OCI-M2 (cell line): ENCODE data around the gene TAS2R40.
"Not testable (repeated sequence)": the region's sequence is repeated elsewhere in the genome, so short reads cannot be mapped to it uniquely, and the experiment has no call there.

ENCODE experiments used
- DNase-seq: peaks from one replicate; lab custom pipeline; 2025; ENCODE audit not compliant: unreplicated experiment; lab: John Stamatoyannopoulos, UW

TAS2R40 gene

DNA sequence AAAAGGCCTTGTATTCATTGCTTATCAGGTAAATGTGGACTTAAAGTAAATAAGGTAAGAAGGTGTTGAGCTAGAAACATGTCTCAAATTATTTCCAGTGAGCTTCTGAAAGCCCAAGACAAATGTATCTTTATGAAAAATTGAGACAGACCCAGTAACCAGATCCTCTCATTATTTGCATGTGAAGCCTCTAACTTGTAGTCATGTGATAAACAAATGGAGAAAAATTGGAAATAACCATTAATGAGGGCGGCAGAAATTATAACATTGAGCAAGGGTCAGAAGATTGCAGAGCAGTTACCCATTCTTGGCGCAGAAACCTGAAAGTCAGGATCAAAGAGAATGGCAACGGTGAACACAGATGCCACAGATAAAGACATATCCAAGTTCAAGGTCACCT is at the start of gene TAS2R40:
Gene TAS2R40, plus strand, starts transcription at position 301 of the 400 bp plus-strand sequence. Its CDS starts 42 bp downstream, at position 343.
- DNase-seq = no peak

DNA sequence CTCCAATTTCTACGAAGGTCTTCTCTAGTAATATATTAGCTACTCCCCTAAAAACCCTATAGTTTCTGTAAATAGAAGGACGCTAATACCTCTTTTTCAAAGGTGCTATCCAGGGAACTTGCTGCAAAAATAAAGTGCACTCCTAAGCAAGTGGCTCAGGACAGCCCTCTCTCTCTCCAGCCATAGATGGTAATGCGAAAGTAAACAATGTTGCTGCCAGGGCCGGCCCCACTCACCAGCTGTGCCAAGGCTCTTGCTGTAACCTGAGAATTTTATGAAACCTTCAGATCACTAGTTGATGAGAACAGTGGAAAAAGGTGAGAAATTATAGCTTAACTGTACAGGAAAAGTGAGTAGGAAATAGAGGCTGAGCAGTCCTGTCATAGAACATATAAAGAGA is 49.5 kb upstream of the TAS2R40 start:
- DNase-seq = no peak

- no peak for DNase-seq
Observed at GRCh38 chr7:143176128-143176527, 45.7 kb upstream of the TAS2R40 start.

DNA sequence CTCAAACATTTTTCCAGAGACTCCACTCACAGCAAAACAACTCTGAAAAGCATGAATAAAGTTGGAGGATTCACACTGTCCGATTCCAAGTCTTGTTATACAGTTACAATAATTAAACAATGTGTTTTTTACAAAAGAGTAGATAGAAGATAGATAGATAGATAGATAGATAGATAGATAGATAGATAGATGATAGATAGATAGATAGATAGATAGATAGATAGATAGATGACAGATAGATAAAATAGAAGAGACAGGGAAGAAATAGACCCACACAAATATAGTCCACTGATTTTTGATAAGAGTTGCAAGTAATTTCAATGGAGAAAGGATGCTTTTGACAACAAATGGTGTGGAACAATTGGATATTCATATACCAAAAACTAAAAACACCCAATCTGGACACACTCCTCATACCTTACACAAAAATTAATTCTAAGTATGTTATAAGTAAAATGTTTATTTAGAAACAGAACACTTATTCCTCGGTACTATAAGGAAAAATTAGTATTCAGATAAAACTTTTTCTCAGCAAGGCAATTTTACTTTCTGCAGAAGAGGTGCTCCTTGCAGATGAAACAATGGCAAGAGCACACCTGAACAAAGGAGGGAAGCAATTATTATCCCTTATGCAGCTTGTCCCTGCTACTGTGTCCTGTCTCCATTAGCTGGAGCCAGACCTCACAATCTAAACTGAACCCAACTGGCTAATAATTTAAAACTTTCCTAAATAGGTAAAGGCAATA is 44.3 kb upstream of the TAS2R40 start:
- DNase-seq = no peak

GRCh38 chr7:143180771-143181170 is 41.1 kb upstream of the TAS2R40 start:
- DNase-seq = not testable (repeated sequence)

DNA sequence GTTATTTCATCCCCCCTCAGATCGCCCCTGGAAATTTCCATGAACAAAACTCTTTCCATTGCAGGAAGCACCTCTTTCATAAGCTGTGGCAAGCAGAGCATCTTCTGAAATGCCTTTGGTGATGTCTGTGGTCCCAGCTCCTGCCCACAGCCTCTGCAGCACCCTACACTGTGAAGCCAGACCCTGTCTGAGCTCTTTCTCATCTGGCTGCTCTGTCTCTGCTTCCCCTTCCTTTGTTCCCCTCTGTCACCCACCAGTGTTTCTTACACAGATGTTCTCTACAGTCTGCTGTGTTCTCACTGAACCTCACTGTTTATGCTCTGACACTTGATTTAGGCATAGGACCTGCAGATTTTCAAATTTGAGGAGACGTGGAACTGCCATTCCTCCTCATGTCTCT is 40.5 kb upstream of the TAS2R40 start:
- no peak for DNase-seq

- no peak for DNase-seq
Observed at GRCh38 chr7:143183024-143183423, 38.8 kb upstream of the TAS2R40 start, which contains the start of gene TAS2R39. Gene TAS2R39 (plus strand): TSS chr7:143183419. CDS start chr7:143183419, 0 bp downstream.

DNA sequence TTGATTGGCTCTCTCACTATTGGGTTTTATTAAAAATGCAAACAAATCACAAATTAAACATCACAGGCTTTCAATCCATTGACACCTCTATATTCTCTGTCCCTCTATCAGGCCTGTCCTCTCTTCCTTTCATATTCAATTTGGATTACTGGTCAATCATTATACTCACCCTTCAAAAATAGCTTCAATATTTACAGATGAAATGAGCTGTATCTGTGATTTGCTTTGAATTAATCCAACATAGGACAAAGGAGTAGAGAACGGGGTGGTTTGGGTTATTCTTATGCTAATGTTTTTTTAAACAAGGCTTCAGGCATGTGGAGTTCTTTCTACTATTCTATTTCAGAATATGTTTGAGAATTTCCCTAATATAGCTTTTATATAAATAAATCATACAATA is 36.3 kb upstream of the TAS2R40 start:
- DNase-seq = no peak

GRCh38 chr7:143188994-143189393 is 32.8 kb upstream of the TAS2R40 start:
- DNase-seq = no peak

- DNase-seq = no peak
Observed at GRCh38 chr7:143193880-143194279, 28.0 kb upstream of the TAS2R40 start.

- no peak for DNase-seq
Observed at GRCh38 chr7:143199040-143199439, 22.8 kb upstream of the TAS2R40 start.

DNA sequence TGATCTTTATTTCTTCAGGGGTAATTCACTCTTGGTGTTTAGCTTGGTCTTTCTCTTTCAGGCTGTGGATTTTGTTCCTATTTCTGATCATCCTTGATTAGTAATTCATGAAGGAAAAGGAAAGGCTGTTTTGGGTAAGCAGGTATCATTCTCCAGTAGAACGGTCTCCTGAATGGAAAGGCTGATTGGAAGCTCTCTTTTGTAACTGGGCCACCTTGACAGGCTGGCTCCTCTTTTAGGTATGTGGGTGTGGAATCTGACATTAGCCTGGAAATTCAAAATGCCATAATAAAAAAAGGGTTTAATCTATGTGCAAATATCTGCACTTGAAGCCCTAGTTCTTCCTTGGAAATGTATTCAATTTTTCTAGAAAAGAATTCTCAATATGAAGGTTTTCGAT is 19.7 kb upstream of the TAS2R40 start:
- no peak for DNase-seq

DNA sequence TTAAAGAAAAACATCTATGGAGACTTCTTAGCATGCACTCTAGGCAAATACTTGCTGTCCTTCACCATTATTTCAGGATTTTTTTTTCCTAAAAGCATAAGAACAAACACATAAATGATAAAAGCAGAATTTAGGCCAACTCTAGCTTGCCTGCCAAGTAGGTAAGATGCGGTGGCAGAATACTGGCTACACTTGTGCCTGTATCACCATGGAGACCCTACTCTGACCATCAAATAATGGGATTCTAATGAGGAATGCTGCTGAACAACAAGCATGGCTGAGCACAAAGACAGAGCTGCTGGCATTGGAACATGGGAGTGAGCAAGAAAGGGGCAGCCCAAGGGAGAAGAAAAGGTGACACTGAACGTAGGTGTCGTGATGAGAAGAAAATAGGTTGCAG is 18.5 kb upstream of the TAS2R40 start:
- no peak for DNase-seq

- no peak for DNase-seq
Observed at GRCh38 chr7:143205560-143206293, 16.1 kb upstream of the TAS2R40 start.

DNA sequence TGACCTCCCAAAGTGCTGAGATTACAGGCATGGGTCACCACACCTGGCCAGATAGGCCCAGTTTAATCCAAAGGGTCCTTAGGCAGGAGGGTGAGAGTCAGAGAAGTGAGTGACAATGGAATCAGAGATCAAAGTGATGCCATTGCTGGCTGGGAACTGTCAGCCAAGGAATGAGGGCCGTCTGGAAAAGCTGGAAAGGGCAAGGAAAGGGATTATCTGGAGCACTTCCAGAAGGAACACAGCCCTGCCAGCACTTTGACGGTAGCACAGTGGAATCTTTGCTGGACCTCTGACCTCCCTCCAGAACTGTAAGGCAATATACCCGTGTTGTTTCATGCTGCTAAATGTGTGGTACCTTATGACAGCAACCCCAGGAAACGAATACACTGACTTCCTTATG is 11.3 kb upstream of the TAS2R40 start:
- no peak for DNase-seq

DNA sequence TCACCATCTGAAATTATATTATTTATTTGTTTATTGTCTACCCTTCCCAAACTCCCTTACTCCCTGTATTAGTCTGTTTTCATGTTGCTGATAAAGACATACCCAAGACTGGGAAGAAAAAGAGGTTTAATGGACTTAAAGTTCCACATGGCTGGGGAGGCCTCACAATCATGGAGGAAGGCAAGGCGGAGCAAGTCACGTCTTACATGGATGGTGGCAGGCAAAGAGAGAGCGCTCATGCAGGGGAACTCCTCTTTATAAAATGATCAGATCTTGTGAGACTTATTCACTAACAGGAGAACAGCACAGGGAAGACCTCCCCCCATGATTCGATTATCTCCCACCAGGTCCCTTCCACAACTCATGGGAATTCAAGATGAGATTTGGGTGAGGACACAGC is 8.4 kb upstream of the TAS2R40 start:
- DNase-seq = not testable (repeated sequence)

DNA sequence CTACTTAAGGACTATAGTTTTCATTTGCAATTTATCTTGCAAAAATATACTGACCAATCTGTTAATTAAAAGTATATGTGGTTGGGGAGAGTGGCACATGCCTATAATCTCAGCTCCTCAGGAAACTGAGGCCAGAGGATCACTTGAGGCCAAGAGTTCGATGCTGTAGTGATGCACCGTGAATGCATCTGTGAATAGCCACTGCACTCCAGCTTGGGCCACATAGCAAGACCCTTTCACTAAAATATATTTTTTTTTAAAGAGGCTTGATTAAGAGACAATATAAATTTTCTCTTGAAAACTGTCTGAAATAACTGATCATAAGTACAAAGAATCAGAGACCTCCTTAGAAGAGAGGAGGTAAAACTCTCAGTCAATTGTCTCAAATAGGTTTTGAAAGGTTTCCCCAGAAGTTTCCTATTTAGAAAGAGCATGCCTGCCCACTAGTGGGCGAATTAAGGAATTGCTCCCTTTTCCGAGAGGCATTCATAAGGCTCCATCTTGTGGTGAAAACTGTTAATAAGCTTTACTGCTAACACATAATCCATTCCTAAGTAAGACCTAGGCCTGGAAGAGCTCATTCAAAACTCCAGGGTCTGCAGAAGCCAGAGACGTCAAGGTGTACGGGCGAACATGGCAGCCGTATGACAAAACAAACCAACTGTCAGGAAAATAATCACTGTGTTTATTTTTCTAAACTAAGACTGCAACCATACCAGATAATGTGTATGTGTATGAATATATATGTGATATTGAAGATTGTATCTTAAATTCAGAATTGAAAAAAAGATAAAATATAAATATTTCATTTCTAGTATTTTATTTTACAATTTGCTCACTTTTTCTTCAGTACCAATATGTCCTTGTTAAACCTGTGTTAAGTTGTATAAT is 6.8 kb upstream of the TAS2R40 start:
- peak; percentile 78 for DNase-seq

DNA sequence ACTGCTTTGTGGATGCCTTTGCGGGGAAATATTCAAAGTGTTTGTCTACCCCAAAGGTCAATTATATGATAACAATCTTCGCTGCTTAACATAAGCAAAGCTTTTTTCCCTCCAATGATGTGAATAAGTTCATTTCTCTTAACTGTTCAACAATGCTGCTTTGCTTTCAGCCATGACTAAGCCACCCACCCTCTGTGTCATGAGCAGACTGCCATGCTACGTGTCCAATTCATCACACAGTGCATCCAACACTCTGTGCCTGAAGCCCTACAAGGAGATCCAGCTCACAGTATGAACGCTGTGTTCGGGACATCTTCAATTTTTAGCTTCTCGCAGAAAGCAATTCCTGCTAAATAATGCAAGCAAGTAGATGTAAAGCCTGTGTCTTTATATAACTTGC is 5.7 kb upstream of the TAS2R40 start:
- DNase-seq = no peak

DNA sequence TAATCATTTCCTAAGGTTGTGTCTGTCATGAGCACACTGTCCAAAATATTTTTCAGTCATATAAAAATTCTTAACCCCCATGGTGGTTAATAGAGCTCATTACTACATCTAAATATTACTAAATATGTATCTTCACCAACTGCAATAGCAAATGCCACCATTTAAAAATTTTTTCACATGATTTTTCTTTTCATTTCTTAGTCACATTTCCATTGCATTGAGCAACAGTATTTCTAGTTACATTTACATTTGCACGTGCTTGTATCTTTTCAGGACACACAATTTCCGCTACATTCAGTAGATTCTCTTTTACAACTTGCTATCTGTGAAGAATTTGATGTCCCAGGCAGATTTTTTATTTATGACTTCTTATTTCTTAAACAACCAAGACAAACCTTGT is 5.2 kb upstream of the TAS2R40 start:
- no peak for DNase-seq

DNA sequence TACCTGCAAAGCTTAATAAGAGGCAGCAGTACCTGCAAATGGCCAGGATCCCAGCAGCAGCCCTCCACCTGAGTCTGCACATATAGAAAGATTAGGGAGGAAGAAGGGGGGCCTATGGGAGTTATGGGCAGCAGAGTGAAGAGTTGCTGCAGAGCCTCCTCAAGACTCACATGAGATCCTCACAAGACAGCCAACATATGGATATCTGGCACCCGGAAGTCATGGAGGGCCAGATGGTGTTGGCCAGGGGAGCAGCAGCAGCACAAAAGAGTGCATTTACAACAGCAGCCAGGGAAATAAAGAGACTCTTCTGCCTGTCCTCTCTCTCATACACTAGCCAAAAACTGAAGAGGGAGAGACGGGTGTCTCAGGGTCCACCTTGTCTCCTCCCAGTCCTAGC is 4.0 kb upstream of the TAS2R40 start:
- DNase-seq = no peak

GRCh38 chr7:143221286-143221685 is 551 bp upstream of the TAS2R40 start:
- no peak for DNase-seq
